GM10266 (cell line): ENCODE measurements around the gene CDH13.
A peak's percentile ranks its signal among the peaks of the same experiment; 100 is the strongest.

Source experiments
- DNase-seq: peaks from one replicate; pipeline ENCODE4 v3.0.0; 2012; ENCODE audit errors: extremely low spot score
- TF ChIP-seq, protein P1 (sequence below): IDR thresholded peaks from 2 replicates; pipeline ENCODE4 v1.5.1; 2012; ENCODE audit warnings: mild to moderate bottlenecking, low read depth; ENCODE audit not compliant: control insufficient read depth, insufficient read depth; ENCODE audit errors: missing control alignments

Gene CDH13

GRCh38 chr16:83443972-83444371, 817.2 kb downstream of the CDH13 start:
- DNase-seq: no peak
- TF ChIP-seq, protein P1, sequence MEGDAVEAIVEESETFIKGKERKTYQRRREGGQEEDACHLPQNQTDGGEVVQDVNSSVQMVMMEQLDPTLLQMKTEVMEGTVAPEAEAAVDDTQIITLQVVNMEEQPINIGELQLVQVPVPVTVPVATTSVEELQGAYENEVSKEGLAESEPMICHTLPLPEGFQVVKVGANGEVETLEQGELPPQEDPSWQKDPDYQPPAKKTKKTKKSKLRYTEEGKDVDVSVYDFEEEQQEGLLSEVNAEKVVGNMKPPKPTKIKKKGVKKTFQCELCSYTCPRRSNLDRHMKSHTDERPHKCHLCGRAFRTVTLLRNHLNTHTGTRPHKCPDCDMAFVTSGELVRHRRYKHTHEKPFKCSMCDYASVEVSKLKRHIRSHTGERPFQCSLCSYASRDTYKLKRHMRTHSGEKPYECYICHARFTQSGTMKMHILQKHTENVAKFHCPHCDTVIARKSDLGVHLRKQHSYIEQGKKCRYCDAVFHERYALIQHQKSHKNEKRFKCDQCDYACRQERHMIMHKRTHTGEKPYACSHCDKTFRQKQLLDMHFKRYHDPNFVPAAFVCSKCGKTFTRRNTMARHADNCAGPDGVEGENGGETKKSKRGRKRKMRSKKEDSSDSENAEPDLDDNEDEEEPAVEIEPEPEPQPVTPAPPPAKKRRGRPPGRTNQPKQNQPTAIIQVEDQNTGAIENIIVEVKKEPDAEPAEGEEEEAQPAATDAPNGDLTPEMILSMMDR: no peak

GRCh38 chr16:83447560-83447959, 820.8 kb downstream of the CDH13 start:
- TF ChIP-seq, protein P1: no peak
- DNase-seq: no peak

DNA sequence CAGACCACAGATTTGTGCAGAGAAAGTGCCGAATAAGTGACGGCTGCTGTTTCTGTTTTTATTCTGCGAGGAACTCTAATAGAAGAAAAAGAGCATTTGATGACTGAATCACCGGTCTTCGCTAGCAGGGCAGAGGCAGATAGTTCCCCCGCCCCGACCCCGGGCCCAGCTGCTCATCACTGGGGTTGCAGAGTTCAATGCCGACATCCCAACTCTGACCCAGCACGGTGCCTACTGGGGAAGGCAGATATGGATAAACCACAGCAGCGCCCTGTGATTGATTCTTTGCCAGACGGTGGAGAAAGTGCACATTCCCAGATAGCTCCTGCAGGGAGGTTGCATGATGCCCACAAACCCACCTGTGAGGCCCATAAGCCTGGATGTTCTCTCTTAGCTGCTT, 823.1 kb downstream of the CDH13 start:
- TF ChIP-seq, protein P1: no peak
- DNase-seq: no peak

DNA sequence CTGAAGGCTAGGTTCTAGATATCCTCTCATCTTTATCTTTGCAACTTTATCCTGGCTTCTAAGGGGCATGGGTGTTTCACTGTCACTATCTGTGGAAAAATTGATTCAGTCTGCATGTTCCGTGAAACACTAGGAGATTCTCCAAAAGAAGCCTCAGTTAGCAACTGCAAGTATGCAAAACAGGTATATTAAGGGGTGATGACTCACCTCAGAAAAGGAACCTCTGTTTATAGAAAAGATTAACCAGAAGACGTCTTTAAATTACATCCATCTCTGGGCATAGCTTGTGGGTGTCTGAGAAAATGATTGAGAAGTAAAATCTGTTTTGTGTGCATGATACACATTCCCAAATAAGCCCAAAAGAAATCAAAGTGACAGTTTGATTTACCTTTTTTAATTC, 827.2 kb downstream of the CDH13 start:
- TF ChIP-seq, protein P1: no peak
- no peak for DNase-seq

- DNase-seq: no peak
- TF ChIP-seq, protein P1: no peak
These were observed 828.9 kb downstream of the CDH13 start for GRCh38 chr16:83455716-83456115.

DNA sequence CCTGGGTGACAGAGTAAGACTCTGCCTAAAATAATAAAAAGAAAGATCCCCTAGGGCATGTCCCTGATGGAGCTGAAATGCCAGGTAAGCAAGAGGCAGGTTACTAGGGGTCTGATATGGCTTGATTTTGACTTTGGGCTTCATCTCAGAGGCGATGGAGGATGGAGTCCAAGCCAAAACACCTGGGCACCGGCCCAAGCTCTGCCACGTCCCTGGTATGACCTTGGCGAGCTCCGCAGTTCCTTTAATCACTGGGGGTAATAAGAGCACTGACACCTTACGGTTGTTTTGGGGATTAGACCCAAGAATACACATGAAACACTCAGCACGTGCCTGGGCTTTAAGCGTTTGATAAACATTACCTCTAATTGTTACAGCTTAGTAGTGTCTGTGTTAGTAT, 830.2 kb downstream of the CDH13 start:
- DNase-seq: no peak
- TF ChIP-seq, protein P1: no peak

DNA sequence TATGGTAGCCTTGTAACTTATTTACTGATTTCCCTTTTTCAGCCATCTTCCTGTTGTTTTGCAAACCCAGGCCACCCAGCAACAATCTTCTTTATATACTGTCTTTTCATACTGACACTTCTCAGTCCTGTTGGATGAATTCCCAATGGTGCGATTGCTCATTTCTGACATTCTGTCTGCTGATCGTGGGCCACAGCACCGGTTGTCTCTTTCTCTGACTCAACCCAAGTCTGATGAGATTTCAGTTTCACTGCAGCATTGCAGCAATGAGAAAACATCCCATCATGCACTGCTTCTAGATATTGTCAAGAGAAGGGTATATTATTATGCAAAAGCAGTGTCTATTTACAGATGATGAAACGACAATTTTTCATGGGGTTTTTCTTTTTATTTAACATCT, 831.8 kb downstream of the CDH13 start:
- TF ChIP-seq, protein P1: no peak

DNA sequence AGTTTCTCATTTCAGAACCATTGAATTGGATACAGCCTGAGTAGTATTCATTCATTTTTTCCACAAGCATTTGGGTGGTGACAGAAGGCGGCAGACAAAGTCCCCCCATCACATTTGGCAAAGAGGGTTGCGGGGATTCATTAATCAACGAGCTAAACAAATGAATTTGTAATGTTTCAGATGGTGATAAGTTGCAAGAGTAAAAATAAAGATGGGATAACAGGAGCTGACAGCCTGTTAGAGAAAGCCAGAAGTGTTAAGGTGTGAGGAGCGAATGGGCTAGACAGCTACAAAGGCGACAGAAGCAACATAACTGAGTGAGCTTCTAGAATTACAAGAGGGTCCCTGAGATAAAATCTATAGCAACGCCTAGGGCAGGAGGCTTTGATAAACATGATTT, 838.2 kb downstream of the CDH13 start:
- TF ChIP-seq, protein P1: no peak
- DNase-seq: no peak

More for the DNA sequence above, 831.8 kb downstream of the CDH13 start:
- DNase-seq: peak; percentile 25
